ENCODE results near the gene NAA16.

Gene NAA16

GRCh38 chr13:41325752-41326151, 14.7 kb downstream of the NAA16 start:
- Histone ChIP-seq H3K27ac (replicated peaks) (peak overlapping the region; percentile 53; the same call in 1 of the 2 replicates), H3K4me3 (replicated peaks; ENCODE audit: insufficient read depth, low read length) (no peak overlapping the region), H3K27me3 (ENCODE audit: insufficient read depth, poor library complexity, severe bottlenecking) (no peaks in the 10 kb centered on the region)
- no peak for DNase-seq (ENCODE audit: low read depth in 1 of 2, low spot score in 1 of 2)
- TF ChIP-seq POLR2AphosphoS5 (IDR thresholded peaks at IDR 0.05; ENCODE audit: low read depth): no peak
- TF ChIP-seq SPI1 (IDR thresholded peaks at IDR 0.05; ENCODE audit: borderline replicate concordance, low read depth): no peak
- no peak for TF ChIP-seq REST (IDR thresholded peaks at IDR 0.05; ENCODE audit: insufficient replicate concordance, low read depth)
- TF ChIP-seq CTCF (IDR thresholded peaks at IDR 0.05; ENCODE audit: insufficient read depth, low read length): no peak
- TF ChIP-seq GABPA (IDR thresholded peaks at IDR 0.05; ENCODE audit: low read depth): no peak

- Histone ChIP-seq H3K4me3 (replicated peaks; ENCODE audit: insufficient read depth, low read length) (no peak overlapping the region), H3K27me3 (ENCODE audit: insufficient read depth, poor library complexity, severe bottlenecking) (no peaks in the 10 kb centered on the region), H3K27ac (replicated peaks) (no peak overlapping the region)
- DNase-seq (ENCODE audit: low read depth in 1 of 2, low spot score in 1 of 2): no peak
- TF ChIP-seq CTCF (IDR thresholded peaks at IDR 0.05; ENCODE audit: insufficient read depth, low read length): no peak
- no peak for TF ChIP-seq SPI1 (IDR thresholded peaks at IDR 0.05; ENCODE audit: borderline replicate concordance, low read depth)
- TF ChIP-seq GABPA (IDR thresholded peaks at IDR 0.05; ENCODE audit: low read depth): no peak
These were observed 15.6 kb downstream of the NAA16 start for GRCh38 chr13:41326661-41327060.

GRCh38 chr13:41327994-41328790, 17.1 kb downstream of the NAA16 start:
- DNase-seq (ENCODE audit: low read depth in 1 of 2, low spot score in 1 of 2): no peak
- no peak overlapping the region for H3K4me3 ChIP-seq (replicated peaks; ENCODE audit: insufficient read depth, low read length)

More at GRCh38 chr13:41327994-41328790, 17.1 kb downstream of the NAA16 start:
- Histone ChIP-seq H3K27me3 (ENCODE audit: insufficient read depth, poor library complexity, severe bottlenecking) (no peaks in the 10 kb centered on the region), H3K27ac (replicated peaks) (0 out of 2 replicates have a peak overlapping the region, but pooled peaks have one; percentile 1)
- TF ChIP-seq CTCF (IDR thresholded peaks at IDR 0.05; ENCODE audit: insufficient read depth, low read length) (no peak), GABPA (IDR thresholded peaks at IDR 0.05; ENCODE audit: low read depth) (no peak), REST (IDR thresholded peaks at IDR 0.05; ENCODE audit: insufficient replicate concordance, low read depth) (no peak), SPI1 (IDR thresholded peaks at IDR 0.05; ENCODE audit: borderline replicate concordance, low read depth) (no peak), POLR2AphosphoS5 (IDR thresholded peaks at IDR 0.05; ENCODE audit: low read depth) (no peak)
